CMK (cell line): ENCODE results near the gene PPRC1.

Experiments
- DNase-seq: peaks from one replicate; pipeline ENCODE4 v3.0.0-alpha.2; 2010; ENCODE audit warnings: low read depth

The PPRC1 gene

DNA sequence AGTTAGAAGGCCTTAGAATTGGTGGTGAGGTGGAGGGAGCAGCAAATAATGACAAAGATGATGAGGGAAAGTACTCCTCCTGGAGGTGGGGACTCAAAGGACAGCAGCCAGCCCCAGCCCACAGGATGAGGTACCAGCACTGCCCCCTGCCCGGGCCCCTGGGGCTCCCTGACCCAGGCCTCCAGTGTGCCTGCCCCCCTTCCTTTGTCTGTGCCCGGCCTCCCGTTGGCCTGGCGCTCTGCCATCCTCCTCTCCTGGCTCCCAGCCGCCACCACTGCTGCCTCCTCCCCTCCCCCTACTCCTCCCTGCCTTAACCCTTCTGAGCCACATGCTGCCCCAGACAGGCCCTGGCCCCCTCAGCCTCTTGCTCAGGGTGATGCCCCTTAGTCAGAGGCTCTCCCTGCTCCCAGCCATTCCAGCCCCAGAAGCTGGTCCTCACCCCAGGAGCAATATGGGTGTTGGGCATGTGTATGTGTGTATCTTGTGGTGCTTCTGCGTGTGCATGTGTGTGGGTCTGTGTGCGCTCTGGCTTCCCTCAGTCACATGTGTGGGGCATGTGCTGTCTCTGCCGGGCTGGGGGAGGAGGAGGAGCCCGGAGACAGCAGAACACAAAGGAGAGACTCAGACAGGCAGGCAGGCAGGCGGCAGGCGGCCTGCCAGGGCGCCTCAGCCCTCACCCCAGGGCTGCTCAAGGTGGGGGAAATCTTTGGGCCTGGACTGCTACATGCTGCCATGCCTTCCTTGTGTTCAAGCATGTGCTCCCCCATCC lies 15.3 kb upstream of the PPRC1 start:
- peak; percentile 94 for DNase-seq

- no peak for DNase-seq
These were observed 14.0 kb upstream of the PPRC1 start for GRCh38 chr10:102118867-102119266.

DNA sequence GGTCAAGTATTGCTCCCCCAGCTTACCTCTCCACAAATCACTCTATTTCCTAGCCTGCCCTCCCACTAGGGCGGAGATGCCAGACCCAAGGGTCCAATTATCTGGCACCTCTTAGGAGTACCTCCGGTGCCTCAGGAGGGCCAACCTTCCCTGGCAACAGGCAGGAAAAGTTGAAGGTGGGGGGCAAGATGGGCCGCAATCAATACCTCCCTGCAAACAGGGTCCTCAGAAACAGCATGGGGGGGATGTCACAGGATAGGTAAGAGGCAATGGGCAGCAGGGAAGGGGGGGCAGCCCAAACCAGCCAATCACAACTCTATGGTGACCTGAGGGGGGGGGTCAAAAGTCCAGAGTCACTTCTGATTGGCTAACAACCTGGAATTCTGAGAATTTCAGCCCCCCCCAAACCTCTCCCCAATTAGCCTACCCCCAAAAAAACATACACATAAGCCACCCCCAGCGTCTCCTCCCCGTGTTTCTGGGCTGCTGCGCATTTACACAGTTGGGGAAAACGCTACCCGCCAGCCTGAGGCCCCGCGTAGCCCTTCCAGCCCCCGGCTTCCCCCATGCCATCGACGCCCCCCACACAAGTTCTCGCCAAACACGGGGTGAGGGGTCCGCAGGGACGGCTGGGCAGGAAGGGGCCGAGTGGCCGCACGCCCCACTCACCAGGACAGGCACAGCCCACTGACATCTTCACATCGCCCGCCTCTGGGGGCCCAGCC lies 13.3 kb upstream of the PPRC1 start:
- DNase-seq = peak; percentile 82

DNA sequence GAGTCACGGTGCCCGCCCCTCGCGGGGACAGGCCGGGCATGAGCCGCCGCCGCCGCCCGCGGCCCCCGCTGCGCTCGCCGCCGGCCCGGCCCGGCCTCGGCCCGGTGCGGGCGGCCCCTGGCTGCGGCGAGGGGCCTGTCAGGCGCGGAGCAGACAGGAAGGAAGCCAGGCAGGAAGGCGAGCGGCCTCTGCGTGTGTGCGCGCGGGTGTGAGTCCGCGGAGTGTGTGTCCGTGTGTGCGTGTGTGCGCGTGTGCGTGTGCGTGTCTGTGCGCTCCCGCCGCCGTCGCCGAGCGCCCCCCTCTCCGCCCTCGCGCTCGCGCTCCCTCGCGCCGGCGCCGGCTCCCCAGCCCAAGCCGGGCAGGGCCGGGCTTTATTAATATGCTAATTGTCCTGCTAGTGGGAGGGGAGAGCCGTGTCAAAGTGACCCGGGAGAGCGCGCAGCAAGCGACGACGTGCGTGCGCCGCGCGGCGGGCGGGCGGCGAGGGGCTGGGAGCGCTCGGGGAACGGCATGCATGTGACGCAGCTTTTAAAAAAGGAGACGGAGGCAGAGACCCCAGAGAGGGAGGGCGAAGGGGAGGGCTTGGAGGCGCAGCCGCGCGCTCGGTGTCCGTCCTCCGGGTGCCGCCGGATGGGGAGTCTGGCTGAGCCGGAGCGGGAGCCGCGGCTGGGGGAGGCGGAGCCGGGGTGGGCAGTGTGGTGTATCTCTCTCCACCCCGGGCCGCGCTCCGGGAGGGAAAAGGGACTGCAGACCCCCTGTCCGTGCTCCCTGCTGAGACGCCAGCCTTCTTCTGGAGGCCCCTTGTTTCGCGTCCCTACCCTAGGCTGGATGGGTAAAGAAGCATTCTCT lies 12.5 kb upstream of the PPRC1 start, which contains the start of gene LDB1:
LDB1 (minus strand) TSS at position 227 of the 849 bp plus-strand sequence. CDS start 258 bp downstream, outside the sequence.
- DNase-seq = peak; percentile 80

DNA sequence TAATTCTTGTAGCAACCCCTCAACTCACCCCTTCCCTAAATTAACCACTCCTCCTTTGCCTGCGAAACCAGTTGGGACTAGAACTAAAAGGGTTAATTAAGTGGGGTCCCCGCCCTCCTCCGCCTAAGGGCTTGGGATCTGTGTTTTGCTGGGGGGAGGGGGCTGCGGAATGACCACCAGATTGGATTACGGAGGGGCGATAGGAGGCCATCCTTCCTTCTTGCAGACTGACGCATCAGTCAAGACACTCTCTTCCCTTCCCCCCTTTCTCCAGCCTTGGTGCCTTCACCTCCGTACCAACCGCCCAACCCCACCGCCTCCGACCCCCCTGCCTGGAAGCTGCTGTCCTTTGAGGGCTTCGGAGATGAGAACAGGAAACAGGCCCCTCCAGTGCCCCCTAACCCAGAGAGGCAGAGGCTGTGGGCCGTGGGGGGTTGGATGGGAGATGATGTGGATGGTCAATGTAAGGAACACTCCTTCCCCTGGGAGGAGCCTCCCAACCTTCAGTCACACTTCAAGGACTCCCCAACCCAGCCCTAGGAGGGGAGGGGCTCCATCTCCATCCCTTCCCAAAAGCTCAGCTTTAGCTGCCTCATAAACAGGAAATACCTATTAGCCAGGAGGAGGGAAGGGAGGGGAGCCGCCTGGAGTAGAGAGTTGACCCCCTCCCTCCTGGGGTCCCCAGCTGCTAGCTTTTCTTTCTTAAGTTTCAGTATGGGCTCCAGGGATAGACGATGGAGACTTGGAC lies 11.7 kb upstream of the PPRC1 start:
- DNase-seq = peak; percentile 79

DNA sequence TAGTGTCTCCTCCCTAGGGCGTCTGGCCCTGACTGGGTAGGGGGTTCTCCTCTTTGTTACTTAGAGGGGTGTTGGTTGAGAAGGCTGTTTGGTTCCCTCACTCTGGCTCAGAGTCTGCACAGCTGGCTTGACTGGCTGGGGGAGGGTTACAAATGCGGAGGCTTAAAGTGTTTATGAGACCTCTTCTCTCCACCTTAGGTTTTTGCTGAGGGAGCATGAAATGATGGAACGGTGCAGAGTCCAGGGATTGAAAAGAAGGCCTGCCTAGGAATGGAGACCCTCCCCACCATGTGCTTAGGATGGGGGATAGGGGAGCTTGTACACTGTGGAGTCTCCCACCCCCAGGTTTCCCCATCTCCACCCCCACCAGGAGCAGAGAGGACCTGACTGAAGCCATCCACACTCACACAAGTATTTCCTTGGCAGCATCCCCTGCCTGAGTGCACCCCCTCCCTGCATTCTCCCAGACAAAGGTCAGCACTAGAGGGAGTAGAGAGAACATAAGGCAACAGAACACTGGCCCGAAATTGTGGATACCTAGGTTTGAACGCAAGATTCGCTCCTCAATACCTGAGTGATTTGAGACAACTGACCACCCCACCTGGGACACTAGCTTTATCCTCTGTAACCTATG lies 11.0 kb upstream of the PPRC1 start:
- no peak for DNase-seq

- no peak for DNase-seq
These were observed 10.4 kb upstream of the PPRC1 start for GRCh38 chr10:102122450-102122849.

DNA sequence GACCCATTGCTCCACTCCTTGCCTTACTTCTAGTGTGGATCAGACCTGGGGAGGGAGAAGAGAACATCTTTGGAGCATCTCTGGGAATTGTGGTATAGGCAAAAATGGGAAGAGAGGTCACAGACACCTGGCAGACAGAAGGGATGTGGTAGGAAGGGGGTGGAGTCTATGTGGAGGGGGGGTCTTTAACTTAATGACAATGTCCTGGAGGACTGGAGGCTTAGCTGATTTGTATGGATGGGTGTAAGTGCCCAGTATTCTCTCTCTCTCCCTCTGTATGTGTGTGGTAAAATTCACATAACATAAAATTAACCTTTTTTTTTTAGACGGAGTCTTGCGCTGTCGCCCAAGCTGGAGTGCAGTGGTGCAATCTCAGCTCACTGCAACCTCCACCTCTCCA lies 9.6 kb upstream of the PPRC1 start:
- no peak for DNase-seq

DNA sequence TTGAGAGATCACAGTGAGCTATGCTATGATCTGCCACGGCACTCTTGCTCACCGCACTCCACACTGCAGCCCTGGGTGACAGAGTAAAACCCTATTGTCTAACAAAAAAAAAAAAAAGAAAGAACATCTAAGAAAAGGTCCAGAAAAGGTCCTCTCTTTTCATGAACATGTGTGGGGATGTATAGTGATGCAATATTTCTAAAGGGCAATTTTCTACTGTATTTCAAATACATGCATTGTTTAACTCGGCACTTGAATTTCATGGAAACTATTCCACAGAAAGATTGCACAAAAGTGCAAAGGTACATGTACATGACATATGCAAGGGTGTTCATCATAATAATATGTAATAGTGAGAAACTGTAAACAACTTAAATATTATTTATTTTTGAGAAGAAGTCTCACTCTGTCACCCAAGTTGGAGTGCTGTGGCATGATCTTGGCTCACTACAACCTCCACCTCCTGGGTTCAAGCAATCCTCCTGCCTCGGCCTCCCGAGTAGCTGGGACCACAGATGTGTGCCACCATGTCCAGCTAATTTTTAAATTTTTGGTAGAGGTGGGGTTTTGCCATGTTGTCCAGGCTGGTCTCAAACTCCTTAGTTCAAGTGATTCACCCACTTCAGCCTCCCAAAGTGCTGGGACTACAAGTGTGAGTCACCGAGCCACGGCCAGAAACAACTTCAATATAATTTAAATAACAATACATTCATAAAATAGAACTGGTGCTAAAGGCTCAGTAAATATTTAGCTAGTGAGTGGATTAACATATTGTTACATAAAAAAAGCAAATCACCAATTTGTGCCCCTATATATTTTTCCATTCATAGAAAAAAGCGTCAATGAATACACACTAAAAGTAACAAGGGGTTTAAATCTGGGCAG lies 1.3 kb upstream of the PPRC1 start:
- no peak for DNase-seq

GRCh38 chr10:102132193-102132562 lies 662 bp upstream of the PPRC1 start:
- no peak for DNase-seq

DNA sequence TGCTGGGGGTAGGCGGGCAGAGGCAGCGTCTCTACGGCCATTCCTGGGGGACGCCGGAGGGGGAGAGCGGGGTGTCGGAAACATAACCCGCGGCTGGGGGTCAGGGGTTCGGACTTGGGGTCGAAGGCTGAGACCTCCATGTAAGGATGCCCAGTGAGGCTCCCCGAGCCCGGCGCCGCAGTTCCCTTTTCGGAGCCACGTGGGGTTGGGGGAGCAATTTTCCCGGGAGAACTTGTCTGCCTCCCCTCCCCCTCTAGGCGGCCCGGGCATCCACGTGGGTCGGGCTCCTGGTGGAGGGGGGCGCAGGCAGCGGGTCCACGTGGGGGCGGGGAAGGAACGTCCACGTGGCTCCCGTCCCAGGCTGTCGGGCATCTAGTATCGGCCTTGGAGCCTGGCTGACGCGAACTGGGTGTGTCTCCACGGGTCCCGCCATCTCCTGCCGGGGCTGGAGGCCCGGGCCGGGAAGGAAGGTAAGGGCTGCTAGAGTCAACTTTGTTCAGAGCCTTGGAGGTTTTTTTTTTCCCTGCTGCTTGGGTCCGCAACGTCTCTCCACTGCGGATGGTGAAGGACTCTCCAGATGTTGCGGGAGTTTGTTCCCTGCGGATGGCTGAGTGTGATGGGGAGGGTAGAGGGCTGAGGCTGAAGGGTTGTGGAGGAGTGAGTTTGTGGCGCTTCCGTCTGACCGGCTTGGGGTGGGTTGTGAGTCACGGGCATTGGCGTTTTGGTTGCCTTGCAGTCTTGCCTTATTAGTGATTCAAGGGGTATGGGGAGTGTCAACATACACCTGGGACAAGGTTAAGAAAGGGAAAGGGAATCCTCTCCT lies 744 bp downstream of the PPRC1 start:
- peak; percentile 86 for DNase-seq

- no peak for DNase-seq
These were observed 1.6 kb downstream of the PPRC1 start for GRCh38 chr10:102134416-102134815.

- no peak for DNase-seq
These were observed 3.2 kb downstream of the PPRC1 start for GRCh38 chr10:102135956-102136526.

GRCh38 chr10:102139281-102140110 lies 6.7 kb downstream of the PPRC1 start:
- no peak for DNase-seq

DNA sequence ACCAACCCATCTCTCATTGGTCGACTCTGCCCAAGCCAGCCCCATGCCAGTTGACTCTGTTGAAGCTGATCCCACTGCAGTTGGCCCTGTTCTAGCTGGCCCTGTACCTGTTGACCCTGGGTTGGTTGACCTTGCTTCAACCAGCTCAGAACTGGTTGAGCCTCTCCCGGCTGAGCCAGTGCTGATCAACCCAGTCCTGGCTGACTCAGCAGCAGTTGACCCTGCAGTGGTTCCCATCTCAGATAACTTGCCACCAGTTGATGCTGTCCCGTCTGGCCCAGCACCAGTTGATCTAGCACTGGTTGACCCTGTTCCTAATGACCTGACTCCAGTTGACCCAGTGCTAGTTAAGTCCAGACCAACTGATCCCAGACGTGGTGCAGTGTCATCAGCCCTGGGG lies 7.4 kb downstream of the PPRC1 start:
- DNase-seq = no peak

DNA sequence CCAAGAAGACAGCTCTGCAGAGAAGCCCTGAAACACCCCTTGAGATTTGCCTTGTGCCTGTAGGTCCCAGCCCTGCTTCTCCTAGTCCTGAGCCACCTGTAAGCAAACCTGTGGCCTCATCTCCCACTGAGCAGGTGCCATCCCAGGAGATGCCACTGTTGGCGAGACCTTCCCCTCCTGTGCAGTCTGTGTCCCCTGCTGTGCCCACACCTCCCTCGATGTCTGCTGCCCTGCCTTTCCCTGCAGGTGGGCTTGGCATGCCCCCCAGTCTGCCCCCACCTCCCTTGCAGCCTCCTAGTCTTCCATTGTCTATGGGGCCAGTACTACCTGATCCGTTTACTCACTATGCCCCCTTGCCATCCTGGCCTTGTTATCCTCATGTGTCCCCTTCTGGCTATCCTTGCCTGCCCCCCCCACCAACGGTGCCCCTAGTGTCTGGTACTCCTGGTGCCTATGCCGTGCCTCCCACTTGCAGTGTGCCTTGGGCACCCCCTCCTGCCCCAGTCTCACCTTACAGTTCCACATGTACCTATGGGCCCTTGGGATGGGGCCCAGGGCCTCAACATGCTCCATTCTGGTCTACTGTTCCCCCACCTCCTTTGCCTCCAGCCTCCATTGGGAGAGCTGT lies 8.2 kb downstream of the PPRC1 start:
- no peak for DNase-seq

DNA sequence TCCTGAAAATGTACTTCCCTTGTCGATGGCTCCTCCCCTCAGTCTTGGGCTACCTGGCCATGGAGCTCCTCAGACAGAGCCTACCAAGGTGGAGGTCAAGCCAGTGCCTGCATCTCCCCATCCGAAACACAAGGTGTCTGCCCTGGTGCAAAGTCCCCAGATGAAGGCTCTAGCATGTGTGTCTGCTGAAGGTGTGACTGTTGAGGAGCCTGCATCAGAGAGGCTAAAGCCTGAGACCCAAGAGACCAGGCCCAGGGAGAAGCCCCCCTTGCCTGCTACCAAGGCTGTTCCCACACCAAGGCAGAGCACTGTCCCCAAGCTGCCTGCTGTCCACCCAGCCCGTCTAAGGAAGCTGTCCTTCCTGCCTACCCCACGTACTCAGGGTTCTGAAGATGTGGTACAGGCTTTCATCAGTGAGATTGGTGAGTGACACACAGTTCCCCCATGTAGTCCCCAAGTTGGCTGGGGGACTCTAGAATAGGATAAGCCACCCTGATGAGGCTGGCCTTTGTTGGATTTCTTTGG lies 8.8 kb downstream of the PPRC1 start:
- DNase-seq = no peak
